Mucosa of rectum (tissue), 2 donors: Measurements from ENCODE around the gene C14orf119.

Experiments used
- H3K27ac ChIP-seq, 2 donors: one replicate each; pipeline ENCODE4 v1.7.0; 2013; ENCODE audit warnings: inconsistent platforms in 2 of 2, low read depth in 2 of 2, low read length in 2 of 2
- H3K27me3 ChIP-seq, 2 donors: one replicate each; pipeline ENCODE4 v1.7.0; 2013; ENCODE audit warnings: low read length in 2 of 2; ENCODE audit not compliant: control insufficient read depth in 2 of 2, insufficient read depth in 2 of 2
- H3K36me3 ChIP-seq, 2 donors: one replicate each; pipeline ENCODE4 v1.7.0; 2013; ENCODE audit warnings: low read length in 2 of 2; ENCODE audit not compliant: control insufficient read depth in 2 of 2, insufficient read depth in 2 of 2
- H3K4me1 ChIP-seq, 2 donors: one replicate each; pipeline ENCODE4 v1.7.0; 2013; ENCODE audit warnings: low read length in 2 of 2, mild to moderate bottlenecking in 1 of 2; ENCODE audit not compliant: control insufficient read depth in 2 of 2, insufficient read depth in 2 of 2
- H3K4me3 ChIP-seq, 2 donors: one replicate each; pipeline ENCODE4 v1.7.0; 2013; ENCODE audit warnings: low read length in 2 of 2
- H3K9ac ChIP-seq, 2 donors: one replicate each; pipeline ENCODE4 v1.7.0; 2013; ENCODE audit warnings: low read length in 2 of 2, low read depth in 1 of 2, mild to moderate bottlenecking in 1 of 2
- H3K9me3 ChIP-seq, 2 donors: one replicate each; pipeline ENCODE4 v1.7.0; 2013; ENCODE audit warnings: low read length in 2 of 2; ENCODE audit not compliant: control insufficient read depth in 2 of 2
- donor health status: healthy.
- donor health status: Normal muscosa, but diverticular disease.

Gene C14orf119

GRCh38 chr14:23126548-23127278 lies 31.4 kb downstream of the C14orf119 start:
- peaks cover 0 to 4% of the 10 kb centered on the region in 2 donors for H3K4me1 ChIP-seq
- no peak overlapping the region for H3K27ac ChIP-seq
- H3K36me3 ChIP-seq, result peaks cover 2 to 8% of the 10 kb centered on the region in 2 donors
- H3K4me3 ChIP-seq, result no peak overlapping the region
- H3K9me3 ChIP-seq, result no peaks in the 10 kb centered on the region
- no peak overlapping the region for H3K9ac ChIP-seq
- H3K27me3 ChIP-seq, result no peaks in the 10 kb centered on the region

DNA sequence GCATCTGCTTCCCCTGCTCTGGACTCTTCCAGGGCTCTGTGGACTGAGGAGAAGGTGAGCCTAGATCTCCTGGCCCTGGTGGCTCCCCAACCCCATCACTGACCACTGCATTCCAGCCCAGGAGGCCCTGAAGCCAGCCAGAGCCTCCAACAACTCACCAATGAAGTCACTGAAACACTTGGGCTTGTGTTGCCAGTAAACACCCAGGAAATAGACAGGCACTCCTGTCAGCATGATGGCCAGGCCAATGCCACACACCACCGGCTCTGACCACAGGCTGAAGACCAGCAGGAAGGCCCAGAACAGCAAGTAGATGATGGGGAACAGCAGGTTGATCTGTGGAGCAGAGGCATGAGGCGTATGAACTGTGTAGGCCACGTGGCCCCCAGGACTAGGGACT lies 32.6 kb downstream of the C14orf119 start:
- no peaks in the 10 kb centered on the region for H3K4me1 ChIP-seq
- H3K9ac ChIP-seq, result no peak overlapping the region
- H3K27ac ChIP-seq, result no peak overlapping the region
- no peaks in the 10 kb centered on the region for H3K9me3 ChIP-seq
- H3K27me3 ChIP-seq, result no peaks in the 10 kb centered on the region
- H3K36me3 ChIP-seq, result peaks cover 2 to 8% of the 10 kb centered on the region in 2 donors
- no peak overlapping the region for H3K4me3 ChIP-seq

GRCh38 chr14:23128969-23129758 lies 33.9 kb downstream of the C14orf119 start:
- no peaks in the 10 kb centered on the region for H3K27me3 ChIP-seq
- no peak overlapping the region for H3K4me3 ChIP-seq
- no peak overlapping the region for H3K27ac ChIP-seq
- no peaks in the 10 kb centered on the region for H3K9me3 ChIP-seq
- no peaks in the 10 kb centered on the region for H3K4me1 ChIP-seq
- no peak overlapping the region for H3K9ac ChIP-seq
- peaks cover 2 to 8% of the 10 kb centered on the region in 2 donors for H3K36me3 ChIP-seq

- Histone ChIP-seq H3K9ac (no peak overlapping the region), H3K4me3 (no peak overlapping the region), H3K27me3 (no peaks in the 10 kb centered on the region), H3K36me3 (peaks cover 2 to 8% of the 10 kb centered on the region in 2 donors), H3K9me3 (no peaks in the 10 kb centered on the region), H3K27ac (no peak overlapping the region), H3K4me1 (no peaks in the 10 kb centered on the region)
These were observed 34.5 kb downstream of the C14orf119 start for GRCh38 chr14:23129759-23130316.

DNA sequence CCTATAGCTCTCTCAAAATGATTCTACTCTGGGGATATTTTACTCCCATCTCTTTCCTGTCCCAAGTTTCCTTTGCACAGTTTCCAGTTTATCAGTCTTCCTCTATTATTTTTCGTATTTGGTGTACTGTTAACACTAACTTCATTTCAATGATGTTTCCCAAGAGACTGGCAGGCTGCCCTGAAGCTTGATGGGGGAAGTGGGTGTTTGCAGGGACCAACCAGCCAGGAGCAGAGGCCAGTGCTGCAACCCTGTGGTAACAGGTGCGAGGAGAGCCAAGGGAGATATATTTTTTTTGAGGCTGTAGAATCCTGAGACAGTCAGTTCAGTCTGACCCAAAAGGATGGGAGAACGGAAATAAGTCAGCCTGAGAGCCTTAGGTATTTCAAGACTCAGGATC lies 35.6 kb downstream of the C14orf119 start:
- Histone ChIP-seq H3K4me1 (no peaks in the 10 kb centered on the region), H3K27me3 (no peaks in the 10 kb centered on the region), H3K9me3 (no peaks in the 10 kb centered on the region), H3K27ac (no peak overlapping the region), H3K4me3 (no peak overlapping the region), H3K9ac (no peak overlapping the region), H3K36me3 (peaks cover 2 to 9% of the 10 kb centered on the region in 2 donors)

DNA sequence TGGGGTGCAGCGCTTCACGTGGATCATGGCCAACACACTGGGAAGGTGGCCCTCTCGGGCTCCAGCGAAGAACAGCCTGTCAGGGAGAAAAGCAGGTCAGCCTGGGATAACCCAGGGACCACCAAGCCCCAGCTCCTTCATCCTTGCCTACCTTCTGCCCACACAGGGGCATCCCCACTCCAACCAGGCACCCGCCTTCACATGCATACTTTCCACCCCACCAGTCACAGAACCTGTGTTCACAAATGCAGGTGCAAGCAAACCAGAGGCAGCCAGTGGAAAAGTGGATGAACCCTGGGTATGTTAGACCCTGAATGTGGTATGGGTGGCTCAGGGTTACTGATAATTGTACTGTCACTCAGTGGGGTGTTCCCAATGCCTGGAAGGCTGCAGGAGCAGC lies 36.2 kb downstream of the C14orf119 start:
- H3K27ac ChIP-seq, result no peak overlapping the region
- no peaks in the 10 kb centered on the region for H3K4me1 ChIP-seq
- H3K27me3 ChIP-seq, result no peaks in the 10 kb centered on the region
- peaks cover 2 to 15% of the 10 kb centered on the region in 2 donors for H3K36me3 ChIP-seq
- no peaks in the 10 kb centered on the region for H3K9me3 ChIP-seq
- H3K4me3 ChIP-seq, result no peak overlapping the region
- H3K9ac ChIP-seq, result no peak overlapping the region

GRCh38 chr14:23132970-23133369 lies 37.7 kb downstream of the C14orf119 start:
- H3K36me3 ChIP-seq, result peaks cover 2 to 16% of the 10 kb centered on the region in 2 donors
- no peaks in the 10 kb centered on the region for H3K27me3 ChIP-seq
- H3K4me3 ChIP-seq, result no peak overlapping the region
- no peak overlapping the region for H3K9ac ChIP-seq
- H3K4me1 ChIP-seq, result no peaks in the 10 kb centered on the region
- H3K9me3 ChIP-seq, result no peaks in the 10 kb centered on the region
- no peak overlapping the region for H3K27ac ChIP-seq

DNA sequence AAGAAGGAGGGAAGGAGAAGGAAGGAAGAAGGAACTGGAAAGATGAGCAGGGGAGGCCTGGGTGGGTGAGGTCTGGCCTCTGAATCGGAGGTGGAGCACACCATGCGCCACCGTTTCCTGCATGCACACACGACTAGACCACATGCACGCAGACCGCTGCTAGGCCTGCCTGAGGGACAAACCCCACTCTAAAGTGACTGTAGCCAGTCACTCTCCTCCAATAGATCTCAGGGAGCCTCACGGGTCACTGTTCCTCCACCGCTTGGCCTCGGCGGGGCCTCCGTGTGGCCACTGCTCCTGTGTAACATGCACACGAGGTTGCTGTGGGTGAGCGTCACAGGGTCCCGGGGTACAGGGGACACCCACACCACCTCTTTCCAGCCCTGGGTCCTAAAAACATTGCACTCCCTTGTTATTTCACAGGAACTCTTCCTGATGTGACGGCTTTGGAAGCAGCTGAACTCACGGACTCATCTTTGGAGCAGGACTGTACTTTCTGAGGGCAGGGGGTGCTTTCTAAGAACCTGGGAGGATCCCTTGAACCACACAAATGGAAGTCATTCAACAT lies 41.3 kb downstream of the C14orf119 start:
- H3K4me1 ChIP-seq, result no peaks in the 10 kb centered on the region
- no peaks in the 10 kb centered on the region for H3K9me3 ChIP-seq
- no peak overlapping the region for H3K9ac ChIP-seq
- no peaks in the 10 kb centered on the region for H3K27me3 ChIP-seq
- H3K27ac ChIP-seq, result no peak overlapping the region
- no peak overlapping the region for H3K4me3 ChIP-seq
- H3K36me3 ChIP-seq, result peaks cover 0 to 14% of the 10 kb centered on the region in 2 donors

DNA sequence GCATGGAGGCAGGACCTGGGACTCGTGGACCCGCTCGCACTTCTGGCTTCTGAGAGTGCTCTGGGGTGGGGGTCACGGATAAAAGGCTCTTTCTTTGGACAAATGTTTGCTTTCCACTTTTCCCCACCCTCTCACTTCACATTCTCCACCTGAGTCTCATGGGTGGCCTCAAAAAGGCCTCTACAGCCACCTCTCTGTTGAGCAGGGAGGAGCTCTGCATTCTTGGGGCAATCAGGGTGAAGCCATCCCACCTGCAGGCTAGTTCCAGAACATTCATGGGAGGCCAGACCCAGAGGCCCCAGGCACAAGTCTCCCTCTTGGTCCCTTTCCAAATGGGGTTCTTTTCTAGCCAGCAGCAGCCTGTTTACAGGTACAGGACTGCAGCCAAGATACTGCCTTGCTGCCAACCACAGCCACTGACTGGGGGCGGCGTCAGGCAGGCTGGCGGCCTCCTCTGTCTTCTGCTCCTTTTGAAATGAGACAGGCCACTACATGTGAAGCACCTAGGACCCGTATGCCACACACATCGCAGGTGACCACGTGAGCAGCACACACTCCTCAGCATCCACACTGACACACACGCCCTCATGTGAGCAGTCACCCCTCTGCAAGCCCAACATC lies 42.0 kb downstream of the C14orf119 start:
- no peaks in the 10 kb centered on the region for H3K9me3 ChIP-seq
- H3K27ac ChIP-seq, result no peak overlapping the region
- no peaks in the 10 kb centered on the region for H3K27me3 ChIP-seq
- H3K4me3 ChIP-seq, result no peak overlapping the region
- H3K4me1 ChIP-seq, result no peaks in the 10 kb centered on the region
- H3K9ac ChIP-seq, result no peak overlapping the region
- peaks cover 0 to 14% of the 10 kb centered on the region in 2 donors for H3K36me3 ChIP-seq
